UCSD-AML1 (cell line): ENCODE measurements around the gene WDR33.

ENCODE experiments used
- DNase-seq: peaks from one replicate; lab custom pipeline; 2025; ENCODE audit not compliant: unreplicated experiment; lab: John Stamatoyannopoulos, UW

WDR33 gene

DNA sequence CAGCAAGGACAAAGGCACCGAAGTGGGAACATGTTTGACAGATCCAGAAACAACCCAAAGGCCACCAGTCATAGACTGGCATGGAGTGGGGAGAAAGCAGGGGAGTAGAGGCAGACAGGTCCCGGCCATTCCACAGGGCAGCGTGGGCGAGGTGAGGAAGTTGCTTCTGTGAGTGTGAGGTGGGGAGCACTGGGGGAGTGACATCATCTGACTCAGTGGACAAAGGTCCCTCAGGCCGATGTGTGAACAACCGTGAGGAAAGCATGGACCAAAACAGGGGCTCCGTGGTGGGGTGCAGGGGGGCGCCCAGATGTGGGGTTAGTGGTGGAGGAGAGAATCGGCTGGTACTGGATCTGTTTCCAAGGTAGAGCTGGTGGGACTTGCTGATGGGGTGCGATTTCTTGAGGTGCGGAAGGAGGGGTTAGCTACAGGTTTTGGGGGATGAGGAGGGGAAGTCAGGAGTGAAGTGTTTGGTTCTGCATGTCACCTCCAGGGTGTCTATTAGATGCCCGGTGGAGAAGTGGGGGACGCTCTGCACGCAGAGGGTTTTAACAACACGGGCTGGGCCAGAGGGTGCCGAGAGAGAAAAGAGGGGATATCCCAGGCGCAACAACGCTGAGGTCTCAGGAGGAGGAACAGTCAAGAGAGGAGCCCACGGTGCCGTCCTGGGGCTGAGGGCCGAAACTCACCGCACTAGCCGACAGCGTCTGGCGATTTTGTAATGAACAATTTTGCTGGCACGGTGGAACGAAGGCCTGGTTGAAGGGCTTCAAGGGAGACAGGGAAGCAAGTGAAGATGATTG, 112.2 kb downstream of the WDR33 start:
- no peak for DNase-seq

GRCh38 chr2:127697482-127698180, 113.3 kb downstream of the WDR33 start:
- no peak for DNase-seq

GRCh38 chr2:127695491-127696472, 115.2 kb downstream of the WDR33 start:
- peak; percentile 49 for DNase-seq

DNA sequence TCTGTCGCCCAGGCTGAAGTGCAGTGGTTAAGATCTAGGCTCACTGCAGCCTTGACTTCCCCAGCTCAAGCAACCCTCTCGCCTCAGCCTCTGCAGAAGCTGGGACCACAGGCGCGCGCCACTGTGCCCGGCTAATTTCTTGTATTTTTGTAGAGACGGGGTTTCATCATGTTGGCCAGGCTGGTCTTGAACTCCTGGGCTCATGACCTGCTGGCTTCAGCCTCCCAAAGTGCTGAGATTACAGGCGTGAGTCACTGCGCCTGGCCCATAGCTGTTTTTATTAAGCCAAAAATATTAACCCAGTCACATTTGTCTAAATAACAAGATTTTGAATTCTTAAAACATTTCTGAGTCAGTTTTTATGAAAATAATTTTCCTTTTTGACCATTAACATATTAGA, 116.0 kb downstream of the WDR33 start:
- no peak for DNase-seq

DNA sequence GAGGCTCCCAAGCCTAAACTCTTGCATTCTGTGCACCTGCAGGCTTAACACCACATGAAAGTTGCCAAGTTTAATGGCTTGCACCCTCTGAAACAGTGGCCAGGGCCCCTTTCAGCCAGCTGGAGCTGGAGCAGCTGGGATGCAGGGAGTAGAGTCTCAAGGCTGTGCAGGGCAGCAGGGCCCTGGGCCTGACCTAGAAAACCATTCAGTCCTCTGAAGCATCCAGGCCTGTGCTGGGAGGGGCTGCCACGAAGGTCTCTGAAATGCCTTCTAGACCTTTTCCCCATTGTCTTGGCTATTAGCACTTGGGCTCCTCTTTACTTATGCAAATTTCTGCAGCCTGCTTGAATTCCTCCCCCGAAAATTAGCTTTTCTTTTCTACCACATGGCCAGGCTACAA, 120.3 kb downstream of the WDR33 start:
- no peak for DNase-seq

DNA sequence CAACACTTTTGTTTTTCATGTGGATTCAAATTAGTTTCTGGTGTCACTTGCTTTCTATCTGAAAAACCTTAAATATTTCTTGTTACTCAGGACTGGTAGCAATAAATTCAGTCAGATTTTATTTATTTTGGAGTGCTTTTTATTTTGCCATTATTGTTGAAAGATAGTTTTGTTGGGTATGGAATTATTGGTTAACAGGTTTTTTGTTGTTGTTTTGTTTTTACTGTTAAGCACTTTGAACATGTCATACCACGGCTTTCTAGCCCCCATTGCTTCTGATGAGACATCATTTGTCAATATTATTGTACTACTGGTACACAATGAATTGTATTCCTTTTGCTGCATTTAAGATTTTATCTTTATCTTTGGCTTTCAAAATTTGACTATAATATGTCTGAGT, 122.6 kb downstream of the WDR33 start:
- no peak for DNase-seq

DNA sequence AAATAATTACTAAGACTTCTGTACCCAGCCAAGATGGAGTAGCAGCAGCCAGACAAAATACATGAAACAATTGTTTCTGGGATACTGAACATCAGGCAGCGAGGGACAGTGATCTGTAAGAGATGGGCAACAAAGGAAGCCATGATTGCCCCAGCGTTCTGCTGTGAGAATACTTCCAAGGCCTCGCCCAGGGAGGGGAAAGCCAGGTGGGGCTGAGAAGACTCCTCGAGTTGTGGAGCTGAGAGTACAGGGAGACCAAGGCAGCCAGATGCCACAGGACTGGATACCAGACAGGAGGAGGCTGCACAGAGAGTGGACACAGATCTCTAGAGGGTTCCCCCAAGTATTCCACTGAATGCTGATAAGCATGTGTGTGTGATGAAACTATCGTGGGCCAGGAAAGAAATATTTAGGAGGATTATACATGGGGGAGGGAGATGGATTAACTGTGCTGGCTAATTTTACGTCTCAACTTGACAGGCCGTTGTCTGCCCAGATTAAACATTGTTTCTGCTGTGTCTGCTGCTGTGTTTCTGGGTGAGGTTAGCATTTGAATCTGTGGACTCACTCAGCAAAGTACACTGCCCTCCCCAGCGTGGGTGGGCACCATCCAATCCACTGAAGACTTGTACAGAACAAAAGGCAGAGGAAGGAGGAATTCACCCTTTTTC, 125.4 kb downstream of the WDR33 start:
- no peak for DNase-seq

- DNase-seq = no peak
Measured at GRCh38 chr2:127683757-127684156, 127.2 kb downstream of the WDR33 start.

DNA sequence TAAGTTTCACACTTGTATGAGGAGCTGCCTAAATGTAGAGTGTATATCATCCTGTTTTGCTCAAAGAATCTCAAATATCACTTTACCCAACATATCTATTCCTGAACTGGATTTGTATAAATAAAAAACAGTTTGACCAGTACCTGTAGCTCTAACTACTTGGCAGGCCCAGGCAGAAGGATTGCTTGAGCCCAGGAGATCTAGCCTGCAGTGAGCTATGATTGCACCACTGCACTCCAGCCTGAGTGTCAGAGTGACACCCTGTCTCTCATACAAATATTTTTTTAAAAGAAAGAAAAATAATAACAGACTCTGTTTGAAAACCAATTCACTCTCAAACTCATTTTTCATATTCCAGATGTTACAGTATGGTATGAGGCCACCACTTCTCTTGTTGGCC, 127.9 kb downstream of the WDR33 start:
- DNase-seq = no peak

DNA sequence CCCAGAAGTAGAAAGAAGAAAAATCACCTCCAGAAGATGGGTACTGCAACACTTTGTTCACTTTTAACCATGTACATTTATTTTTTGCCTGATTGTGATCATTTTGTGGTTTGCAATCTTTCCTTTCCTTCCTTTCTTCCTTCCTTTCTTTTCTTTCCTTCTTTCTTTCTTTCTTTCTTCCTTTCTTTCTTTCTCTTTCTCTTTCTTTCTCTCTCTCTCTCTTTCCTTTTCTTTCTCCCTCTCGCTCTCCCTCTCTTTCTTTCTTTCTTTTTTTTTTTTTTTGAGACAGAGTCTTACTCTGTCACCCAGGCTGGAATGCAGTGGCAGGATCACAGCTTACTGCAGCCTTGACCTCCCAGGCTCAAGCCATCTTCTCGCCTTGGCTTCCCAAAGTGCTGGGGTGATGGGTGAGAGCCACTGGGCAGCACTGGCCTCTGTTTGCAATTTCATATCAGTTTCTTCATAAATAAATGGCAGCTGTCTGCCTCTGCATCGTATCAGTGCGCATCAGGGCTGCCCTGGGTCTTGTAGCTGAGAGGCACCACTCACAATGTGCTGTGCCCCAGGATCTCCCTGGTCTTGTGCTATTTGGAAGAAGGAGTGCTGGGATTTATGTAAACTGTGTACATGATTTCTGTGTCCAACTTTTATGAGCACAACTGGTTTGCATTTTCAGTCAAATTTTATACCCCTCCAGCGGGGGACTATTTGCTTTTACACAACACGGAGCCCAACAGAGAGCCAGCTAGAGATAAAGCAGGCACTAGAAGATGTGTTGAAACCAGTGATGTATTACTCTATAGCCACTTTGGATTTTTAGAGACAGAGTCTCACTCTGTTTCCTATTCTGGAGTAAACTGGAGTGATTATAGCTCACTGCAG, 128.8 kb downstream of the WDR33 start:
- DNase-seq = no peak

DNA sequence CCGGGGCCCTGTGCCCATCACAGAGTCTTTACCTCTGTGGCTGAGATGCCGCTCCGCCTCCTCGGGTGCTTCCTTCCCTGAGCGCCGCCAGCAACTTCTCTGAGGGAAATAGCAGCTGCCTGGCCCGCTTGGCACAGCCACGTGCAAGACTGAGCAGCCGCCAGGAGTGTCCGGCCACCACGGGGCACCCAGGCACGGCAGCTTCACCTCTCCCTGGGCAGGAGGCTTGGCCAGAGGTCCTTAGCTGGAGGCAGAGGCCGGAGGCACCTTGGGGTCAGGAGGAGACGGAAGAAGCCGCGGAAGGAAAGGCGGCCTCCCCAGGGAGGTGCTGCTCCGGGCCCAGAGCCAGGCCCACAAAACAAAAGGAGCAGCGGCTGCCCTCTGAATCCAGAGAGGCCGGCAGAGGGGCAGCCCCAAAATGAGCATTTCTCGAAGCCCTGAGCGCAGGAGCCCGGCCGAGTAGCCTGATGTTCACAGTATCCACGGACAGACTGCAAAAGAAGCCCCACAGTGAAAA, 129.6 kb downstream of the WDR33 start:
- DNase-seq = no peak

- no peak for DNase-seq
Measured at GRCh38 chr2:127680706-127681287, 130.2 kb downstream of the WDR33 start.

- no peak for DNase-seq
Measured at GRCh38 chr2:127679680-127680361, 131.2 kb downstream of the WDR33 start.

DNA sequence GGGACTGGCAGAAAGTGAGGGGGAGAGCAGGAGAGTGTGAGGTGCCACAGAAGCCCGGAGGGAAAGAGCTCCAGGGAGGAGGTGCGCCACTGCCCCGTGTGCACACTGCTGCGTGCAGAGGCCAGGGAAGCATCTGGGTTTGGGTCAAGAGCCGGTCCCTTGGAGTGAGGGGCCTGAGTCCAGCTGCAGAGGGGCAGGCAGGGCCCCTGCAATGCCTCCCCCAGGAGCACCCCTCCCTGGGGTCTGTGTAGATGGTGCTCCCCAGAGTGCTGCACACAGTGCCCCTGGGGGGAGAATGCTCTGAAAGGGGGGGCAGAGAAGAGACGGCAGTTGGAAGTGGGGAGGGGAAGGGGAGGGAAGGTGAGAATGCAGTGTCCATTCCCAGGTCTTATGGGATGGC, 132.0 kb downstream of the WDR33 start:
- no peak for DNase-seq

DNA sequence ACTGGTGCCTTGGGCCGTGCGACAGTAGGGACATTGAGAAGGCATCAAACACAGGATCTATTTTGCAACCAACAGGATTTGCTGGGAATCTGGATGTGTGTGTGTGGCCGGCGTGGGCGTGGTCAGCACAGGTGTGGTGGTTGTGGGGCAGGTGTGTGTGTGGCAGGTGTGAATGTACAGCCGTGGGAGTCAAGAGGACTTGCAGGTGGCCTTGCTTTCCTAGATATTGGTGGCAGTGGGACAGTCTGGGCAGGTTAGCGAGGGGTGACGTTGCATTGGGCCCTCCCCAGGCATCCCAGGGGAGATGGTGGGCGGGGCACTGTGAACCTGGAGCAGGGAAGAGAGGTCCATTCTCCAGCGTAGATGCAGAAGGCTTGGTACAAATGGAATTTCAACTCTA, 132.4 kb downstream of the WDR33 start:
- no peak for DNase-seq

DNA sequence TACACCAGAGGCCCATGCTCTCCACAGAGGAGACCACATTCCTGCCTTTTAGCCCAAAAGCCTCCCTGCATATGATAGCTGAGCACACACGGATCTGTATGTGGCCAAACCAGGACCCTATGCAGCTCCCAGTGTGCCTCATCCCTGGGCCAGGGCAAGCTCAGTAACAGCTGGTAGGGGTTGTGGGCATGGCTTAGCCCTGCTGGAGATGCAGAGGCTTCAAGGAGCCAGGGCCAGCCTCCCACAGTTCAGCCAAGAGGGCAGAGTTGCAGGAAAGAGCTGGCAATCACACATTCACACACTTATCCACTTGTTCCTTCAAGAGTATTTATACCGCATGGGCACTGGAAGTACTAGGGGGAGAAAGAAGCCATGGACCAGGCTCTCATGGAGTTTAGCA, 134.1 kb downstream of the WDR33 start:
- DNase-seq = no peak

GRCh38 chr2:127675331-127676261, 135.4 kb downstream of the WDR33 start, which contains the start of gene LIMS2:
Gene LIMS2, minus strand, starts transcription at chr2:127675530. Its CDS starts 506 bp downstream, at chr2:127675024.
- DNase-seq = no peak
